Suprapubic skin (tissue), 4 donors: ENCODE measurements around the gene PDE3A. TPM values are rescaled to one million over a fixed set of nuclear protein-coding genes. Genes with fewer than 3 reads are reported as not detected.

Source experiments
- DNase-seq, 2 donors: peaks; one replicate each; pipeline ENCODE4 v3.0.0-alpha.2; 2019; ENCODE audit warnings: low spot score in 2 of 2
- H3K27ac ChIP-seq: fragments of 200-600 bp; sonication (generic); one replicate; pipeline ENCODE4 v1.5.1; 2019
- H3K27me3 ChIP-seq: fragments of 200-600 bp; sonication (generic); one replicate; pipeline ENCODE4 v1.5.1; 2019
- H3K36me3 ChIP-seq: fragments of 200-600 bp; sonication (generic); one replicate; pipeline ENCODE4 v1.5.1; 2019
- H3K4me1 ChIP-seq: fragments of 200-600 bp; sonication (generic); one replicate; pipeline ENCODE4 v1.5.1; 2019
- H3K4me3 ChIP-seq: fragments of 200-600 bp; sonication (generic); one replicate; pipeline ENCODE4 v1.5.1; 2019; ENCODE audit warnings: mild to moderate bottlenecking
- H3K9me3 ChIP-seq: fragments of 200-600 bp; sonication (generic); one replicate; pipeline ENCODE4 v1.5.1; 2019
- EP300 ChIP-seq: sonication (generic); formaldehyde crosslinking; IDR thresholded peaks from one replicate; pipeline ENCODE4 v1.6.1; 2017; ENCODE audit warnings: antibody characterized with exemption
- POLR2A ChIP-seq, 2 donors: fragments of 450-650 bp; IDR thresholded peaks; one replicate each; pipeline ENCODE4 v1.6.1; 2017; ENCODE audit warnings: antibody characterized with exemption in 2 of 2, mild to moderate bottlenecking in 2 of 2, moderate library complexity in 2 of 2
- POLR2AphosphoS5 ChIP-seq, 3 donors: sonication (generic); formaldehyde crosslinking; IDR thresholded peaks; one replicate each; pipeline ENCODE4 v1.6.1; 2017; ENCODE audit warnings: antibody characterized with exemption in 3 of 3
- WGBS: methylation state at CpG from one replicate; pipeline ENCODE4 v1.1.5; 2018; 5-methylcytosine and 5-hydroxymethylcytosine counted together
- total RNA-seq, 4 donors: library from RNA; depleted of rRNA; stranded (reverse); fragments of >200 nt; gene quantifications; one replicate each; pipeline ENCODE4 v1.1.0, GENCODE V29; 2016
- TF ChIP-seq, protein P1 (sequence below), 2 donors: fragments of 200-600 bp in 1 of 2; fragments of 450-650 bp in 1 of 2; sonication (generic) in 1 of 2; IDR thresholded peaks; one replicate each; pipeline ENCODE4 v1.5.1; 2016 to 2019; ENCODE audit warnings: antibody characterized with exemption in 2 of 2, mild to moderate bottlenecking in 1 of 2, moderate library complexity in 1 of 2

The PDE3A gene
- total RNA-seq, 4 donors from 2014 or later: 0.79 to 3.4 (median 1.4) TPM

- H3K4me1 ChIP-seq: no peaks in the 10 kb centered on the region
- no peaks in the 10 kb centered on the region for H3K36me3 ChIP-seq
- no peaks in the 10 kb centered on the region for H3K9me3 ChIP-seq
- TF ChIP-seq POLR2AphosphoS5 (IDR thresholded peaks at IDR 0.05) (no peak), POLR2A (IDR thresholded peaks at IDR 0.05) (no peak), EP300 (no peak)
- TF ChIP-seq, protein P1, sequence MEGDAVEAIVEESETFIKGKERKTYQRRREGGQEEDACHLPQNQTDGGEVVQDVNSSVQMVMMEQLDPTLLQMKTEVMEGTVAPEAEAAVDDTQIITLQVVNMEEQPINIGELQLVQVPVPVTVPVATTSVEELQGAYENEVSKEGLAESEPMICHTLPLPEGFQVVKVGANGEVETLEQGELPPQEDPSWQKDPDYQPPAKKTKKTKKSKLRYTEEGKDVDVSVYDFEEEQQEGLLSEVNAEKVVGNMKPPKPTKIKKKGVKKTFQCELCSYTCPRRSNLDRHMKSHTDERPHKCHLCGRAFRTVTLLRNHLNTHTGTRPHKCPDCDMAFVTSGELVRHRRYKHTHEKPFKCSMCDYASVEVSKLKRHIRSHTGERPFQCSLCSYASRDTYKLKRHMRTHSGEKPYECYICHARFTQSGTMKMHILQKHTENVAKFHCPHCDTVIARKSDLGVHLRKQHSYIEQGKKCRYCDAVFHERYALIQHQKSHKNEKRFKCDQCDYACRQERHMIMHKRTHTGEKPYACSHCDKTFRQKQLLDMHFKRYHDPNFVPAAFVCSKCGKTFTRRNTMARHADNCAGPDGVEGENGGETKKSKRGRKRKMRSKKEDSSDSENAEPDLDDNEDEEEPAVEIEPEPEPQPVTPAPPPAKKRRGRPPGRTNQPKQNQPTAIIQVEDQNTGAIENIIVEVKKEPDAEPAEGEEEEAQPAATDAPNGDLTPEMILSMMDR (IDR thresholded peaks at IDR 0.05): no peak
- WGBS: 82% methylated on average over 3 of the region's 3 CpGs
- DNase-seq: no peak
- no peak overlapping the region for H3K27ac ChIP-seq
- H3K4me3 ChIP-seq: no peak overlapping the region
- H3K27me3 ChIP-seq: no peaks in the 10 kb centered on the region
Measured at GRCh38 chr12:20576528-20576927, 208.2 kb downstream of the PDE3A start.

DNA sequence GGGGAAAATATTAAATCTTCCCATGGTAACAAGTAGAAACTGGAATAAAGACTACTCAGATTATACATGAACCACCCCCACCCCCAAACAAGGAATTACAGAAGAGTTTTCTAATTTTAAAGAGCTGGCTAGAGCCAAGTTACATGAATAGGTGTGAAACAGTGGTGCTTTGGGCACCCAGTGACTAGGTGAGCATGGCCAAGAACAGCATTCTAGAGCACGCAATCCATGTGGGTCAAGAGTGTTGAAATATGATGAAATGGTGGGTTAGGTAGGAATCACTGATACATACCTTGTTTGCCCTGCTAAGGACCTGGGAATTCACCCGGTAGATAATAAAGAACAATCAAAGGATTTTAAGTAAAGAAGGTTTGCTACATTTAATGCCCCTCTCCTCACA lies 208.7 kb downstream of the PDE3A start:
- Histone ChIP-seq H3K9me3 (no peaks in the 10 kb centered on the region), H3K27me3 (no peaks in the 10 kb centered on the region), H3K36me3 (no peaks in the 10 kb centered on the region), H3K4me1 (no peaks in the 10 kb centered on the region), H3K4me3 (no peak overlapping the region), H3K27ac (no peak overlapping the region)
- no peak for DNase-seq
- 42% methylated on average over 2 of the region's 2 CpGs for WGBS
- no peak for TF ChIP-seq POLR2AphosphoS5 (IDR thresholded peaks at IDR 0.05)
- TF ChIP-seq, protein P1 (IDR thresholded peaks at IDR 0.05): no peak
- no peak for TF ChIP-seq POLR2A (IDR thresholded peaks at IDR 0.05)
- TF ChIP-seq EP300: no peak

DNA sequence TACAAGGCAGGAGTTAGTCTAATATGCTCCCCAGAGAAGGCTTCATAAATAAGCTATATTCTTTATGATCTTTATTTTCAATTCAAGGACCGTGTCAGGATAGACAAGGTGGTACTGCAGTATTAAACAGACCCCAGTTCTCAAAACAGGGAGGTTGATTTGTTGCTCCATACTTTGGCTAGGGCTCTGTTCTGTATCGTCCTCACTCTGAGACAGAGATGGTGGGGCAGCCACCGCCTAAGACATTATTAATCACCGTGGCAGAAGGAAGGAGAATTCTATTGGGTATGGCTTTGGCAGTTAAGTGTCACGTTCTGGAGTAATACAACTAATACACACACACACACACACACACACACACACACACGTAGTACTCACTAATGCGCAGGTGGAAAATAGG lies 209.8 kb downstream of the PDE3A start:
- DNase-seq: no peak
- 86% methylated on average over 7 of the region's 7 CpGs for WGBS

GRCh38 chr12:20585055-20585625 lies 216.8 kb downstream of the PDE3A start:
- Histone ChIP-seq H3K36me3 (no peaks in the 10 kb centered on the region), H3K27ac (no peak overlapping the region), H3K9me3 (no peaks in the 10 kb centered on the region), H3K4me3 (no peak overlapping the region), H3K27me3 (no peaks in the 10 kb centered on the region), H3K4me1 (no peaks in the 10 kb centered on the region)
- 58% methylated on average over 3 of the region's 3 CpGs for WGBS
- no peak for DNase-seq
- TF ChIP-seq POLR2AphosphoS5 (IDR thresholded peaks at IDR 0.05): no peak
- TF ChIP-seq, protein P1 (IDR thresholded peaks at IDR 0.05): no peak
- TF ChIP-seq POLR2A (IDR thresholded peaks at IDR 0.05): no peak

More for the DNA sequence above, 209.8 kb downstream of the PDE3A start:
- Histone ChIP-seq H3K27ac (no peak overlapping the region), H3K36me3 (no peaks in the 10 kb centered on the region), H3K27me3 (no peaks in the 10 kb centered on the region), H3K4me3 (no peak overlapping the region), H3K9me3 (no peaks in the 10 kb centered on the region), H3K4me1 (no peaks in the 10 kb centered on the region)
- TF ChIP-seq EP300 (no peak), POLR2AphosphoS5 (IDR thresholded peaks at IDR 0.05) (no peak), POLR2A (IDR thresholded peaks at IDR 0.05) (no peak)
- TF ChIP-seq, protein P1 (IDR thresholded peaks at IDR 0.05): no peak

DNA sequence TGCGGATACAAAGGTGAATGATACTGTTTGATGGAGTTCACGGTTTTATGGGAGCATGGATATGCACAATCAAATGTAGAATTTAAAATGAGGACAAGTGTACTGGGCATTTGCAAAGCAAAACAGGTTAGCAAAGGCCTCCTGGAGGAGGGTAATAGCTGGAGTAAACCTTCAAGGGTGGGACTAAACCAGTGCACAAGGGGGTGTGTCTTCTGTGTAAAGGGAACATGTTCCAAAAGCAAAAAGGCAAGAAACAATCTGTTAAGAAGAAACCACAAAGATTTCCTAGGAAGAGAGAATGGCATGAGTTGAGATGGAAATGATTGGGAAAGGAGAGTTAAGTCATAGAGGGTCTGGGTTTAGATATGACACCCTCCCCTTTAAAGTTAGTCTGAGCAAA lies 217.6 kb downstream of the PDE3A start:
- H3K9me3 ChIP-seq: no peaks in the 10 kb centered on the region
- H3K27ac ChIP-seq: no peak overlapping the region
- H3K27me3 ChIP-seq: no peaks in the 10 kb centered on the region
- DNase-seq: no peak
- TF ChIP-seq POLR2A (IDR thresholded peaks at IDR 0.05) (no peak), EP300 (no peak), POLR2AphosphoS5 (IDR thresholded peaks at IDR 0.05) (no peak)
- TF ChIP-seq, protein P1 (IDR thresholded peaks at IDR 0.05): no peak
- H3K4me1 ChIP-seq: no peaks in the 10 kb centered on the region
- H3K36me3 ChIP-seq: no peaks in the 10 kb centered on the region
- 94% methylated on average over 2 of the region's 2 CpGs for WGBS
- H3K4me3 ChIP-seq: no peak overlapping the region
